ENCODE data around the gene RIMS1. TPM values are rescaled to one million over a fixed set of nuclear protein-coding genes. Genes with fewer than 3 reads are reported as not detected.

Gene RIMS1
- total RNA-seq, 2 donors from 2014 or later = 3.5 to 5.7 TPM

- H3K36me3 ChIP-seq = no peaks in the 10 kb centered on the region
- DNase-seq (ENCODE audit: low spot score) (no peak), ATAC-seq (ENCODE audit: insufficient number of reproducible peaks, low FRiP score, low read depth) (no peak)
- no peak overlapping the region for H3K4me3 ChIP-seq
- no peaks in the 10 kb centered on the region for H3K4me1 ChIP-seq (ENCODE audit: control insufficient read depth in 1 of 2, low read depth in 2 of 2)
- TF ChIP-seq, protein P1, sequence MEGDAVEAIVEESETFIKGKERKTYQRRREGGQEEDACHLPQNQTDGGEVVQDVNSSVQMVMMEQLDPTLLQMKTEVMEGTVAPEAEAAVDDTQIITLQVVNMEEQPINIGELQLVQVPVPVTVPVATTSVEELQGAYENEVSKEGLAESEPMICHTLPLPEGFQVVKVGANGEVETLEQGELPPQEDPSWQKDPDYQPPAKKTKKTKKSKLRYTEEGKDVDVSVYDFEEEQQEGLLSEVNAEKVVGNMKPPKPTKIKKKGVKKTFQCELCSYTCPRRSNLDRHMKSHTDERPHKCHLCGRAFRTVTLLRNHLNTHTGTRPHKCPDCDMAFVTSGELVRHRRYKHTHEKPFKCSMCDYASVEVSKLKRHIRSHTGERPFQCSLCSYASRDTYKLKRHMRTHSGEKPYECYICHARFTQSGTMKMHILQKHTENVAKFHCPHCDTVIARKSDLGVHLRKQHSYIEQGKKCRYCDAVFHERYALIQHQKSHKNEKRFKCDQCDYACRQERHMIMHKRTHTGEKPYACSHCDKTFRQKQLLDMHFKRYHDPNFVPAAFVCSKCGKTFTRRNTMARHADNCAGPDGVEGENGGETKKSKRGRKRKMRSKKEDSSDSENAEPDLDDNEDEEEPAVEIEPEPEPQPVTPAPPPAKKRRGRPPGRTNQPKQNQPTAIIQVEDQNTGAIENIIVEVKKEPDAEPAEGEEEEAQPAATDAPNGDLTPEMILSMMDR (IDR thresholded peaks at IDR 0.05) = no peak
- no peak overlapping the region for H3K27ac ChIP-seq
- no peaks in the 10 kb centered on the region for H3K27me3 ChIP-seq (replicated peaks; ENCODE audit: insufficient read depth)
- H3K9me3 ChIP-seq = no peaks in the 10 kb centered on the region
Observed at GRCh38 chr6:72048080-72048479, 161.7 kb downstream of the RIMS1 start.

GRCh38 chr6:72049376-72049775, 163.0 kb downstream of the RIMS1 start:
- no peaks in the 10 kb centered on the region for H3K9me3 ChIP-seq
- no peaks in the 10 kb centered on the region for H3K36me3 ChIP-seq
- H3K27ac ChIP-seq = no peak overlapping the region
- DNase-seq (ENCODE audit: low spot score) = no peak
- no peaks in the 10 kb centered on the region for H3K4me1 ChIP-seq (ENCODE audit: control insufficient read depth in 1 of 2, low read depth in 2 of 2)
- TF ChIP-seq, protein P1 (IDR thresholded peaks at IDR 0.05) = no peak
- H3K27me3 ChIP-seq (replicated peaks; ENCODE audit: insufficient read depth) = no peaks in the 10 kb centered on the region
- no peak overlapping the region for H3K4me3 ChIP-seq
- ATAC-seq (ENCODE audit: insufficient number of reproducible peaks, low FRiP score, low read depth) = no peak

DNA sequence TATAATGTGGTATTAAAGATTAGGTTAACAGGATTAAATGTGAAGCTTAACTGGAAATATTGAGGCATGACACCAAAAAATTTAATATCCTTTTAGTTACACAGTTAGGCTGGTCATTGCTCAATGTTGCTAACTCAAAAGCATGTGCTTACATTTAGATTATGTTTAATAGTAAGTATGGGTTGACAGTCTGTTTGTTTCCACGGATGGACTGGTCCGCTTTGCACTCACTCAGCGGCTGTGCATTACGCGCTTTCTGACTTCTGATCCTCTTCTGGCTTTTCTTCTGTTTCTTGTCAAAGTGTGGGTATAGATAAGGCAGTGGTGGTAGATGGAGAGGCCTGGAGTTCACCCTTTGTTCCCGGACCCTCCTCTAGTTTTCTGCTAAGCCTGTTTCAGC, 174.9 kb downstream of the RIMS1 start:
- H3K4me3 ChIP-seq = no peak overlapping the region
- no peaks in the 10 kb centered on the region for H3K27me3 ChIP-seq (replicated peaks; ENCODE audit: insufficient read depth)
- H3K4me1 ChIP-seq (ENCODE audit: control insufficient read depth in 1 of 2, low read depth in 2 of 2) = no peaks in the 10 kb centered on the region
- ATAC-seq (ENCODE audit: insufficient number of reproducible peaks, low FRiP score, low read depth) = no peak
- H3K27ac ChIP-seq = no peak overlapping the region
- TF ChIP-seq, protein P1 (IDR thresholded peaks at IDR 0.05) = no peak
- no peak for DNase-seq (ENCODE audit: low spot score)
- H3K9me3 ChIP-seq = no peaks in the 10 kb centered on the region
- no peaks in the 10 kb centered on the region for H3K36me3 ChIP-seq

- H3K27me3 ChIP-seq (replicated peaks; ENCODE audit: insufficient read depth) = no peaks in the 10 kb centered on the region
- ATAC-seq (ENCODE audit: insufficient number of reproducible peaks, low FRiP score, low read depth) (no peak), DNase-seq (ENCODE audit: low spot score) (no peak)
- no peak overlapping the region for H3K4me3 ChIP-seq
- no peaks in the 10 kb centered on the region for H3K9me3 ChIP-seq
- TF ChIP-seq, protein P1 (IDR thresholded peaks at IDR 0.05) = no peak
- no peak overlapping the region for H3K27ac ChIP-seq
- H3K4me1 ChIP-seq (ENCODE audit: control insufficient read depth in 1 of 2, low read depth in 2 of 2) = no peaks in the 10 kb centered on the region
- no peaks in the 10 kb centered on the region for H3K36me3 ChIP-seq
Observed at GRCh38 chr6:72064399-72064975, 178.1 kb downstream of the RIMS1 start.

DNA sequence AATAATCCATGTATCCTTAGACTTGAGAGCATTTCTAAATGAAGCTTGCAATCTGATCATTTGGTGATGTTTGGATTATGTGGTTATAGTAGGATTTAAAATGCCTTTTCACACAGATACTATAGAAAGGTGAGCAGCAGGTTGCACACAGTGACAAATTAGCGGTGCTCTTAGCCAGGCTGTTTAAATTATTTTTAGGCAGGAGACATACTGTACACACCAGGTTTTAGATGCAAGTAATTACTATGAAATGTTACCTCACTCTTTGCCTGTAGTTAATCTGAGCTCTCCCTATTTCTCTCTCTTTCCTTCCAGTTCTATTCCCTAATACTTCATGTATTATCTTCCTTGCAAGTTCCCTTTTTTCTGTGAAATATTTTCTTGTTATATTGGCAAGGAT, 191.7 kb downstream of the RIMS1 start:
- H3K4me3 ChIP-seq = no peak overlapping the region
- TF ChIP-seq, protein P1 (IDR thresholded peaks at IDR 0.05) = no peak
- H3K4me1 ChIP-seq (ENCODE audit: control insufficient read depth in 1 of 2, low read depth in 2 of 2) = no peaks in the 10 kb centered on the region
- ATAC-seq (ENCODE audit: insufficient number of reproducible peaks, low FRiP score, low read depth) (no peak), DNase-seq (ENCODE audit: low spot score) (no peak)
- no peaks in the 10 kb centered on the region for H3K36me3 ChIP-seq
- no peak overlapping the region for H3K27ac ChIP-seq
- H3K9me3 ChIP-seq = no peaks in the 10 kb centered on the region
- H3K27me3 ChIP-seq (replicated peaks; ENCODE audit: insufficient read depth) = no peaks in the 10 kb centered on the region
